ENCODE measurements around the gene ZDHHC12.

Gene ZDHHC12

GRCh38 chr9:128723866-128724743 is at the start of gene ZDHHC12:
Gene ZDHHC12, minus strand, starts transcription at chr9:128724127. Its CDS starts 34 bp downstream, at chr9:128724093.
- peak; percentile 96 for FAIRE-seq

- FAIRE-seq = no peak
These were observed 49.1 kb upstream of the ZDHHC12 start for GRCh38 chr9:128773049-128773448.

- no peak for FAIRE-seq
These were observed 48.0 kb upstream of the ZDHHC12 start, which contains the start of gene ZER1 for GRCh38 chr9:128771745-128772519. Gene ZER1, minus strand, starts transcription at chr9:128771927. Its CDS starts 16,362 bp downstream, at chr9:128755565.

GRCh38 chr9:128771094-128771721 is 47.3 kb upstream of the ZDHHC12 start:
- no peak for FAIRE-seq

- FAIRE-seq = no peak
These were observed 46.5 kb upstream of the ZDHHC12 start for GRCh38 chr9:128770286-128771030.

- no peak for FAIRE-seq
These were observed 44.7 kb upstream of the ZDHHC12 start for GRCh38 chr9:128768606-128769005.

- no peak for FAIRE-seq
These were observed 41.6 kb upstream of the ZDHHC12 start for GRCh38 chr9:128765499-128765898.

- FAIRE-seq = no peak
These were observed 40.4 kb upstream of the ZDHHC12 start for GRCh38 chr9:128764361-128764760.

- FAIRE-seq = no peak
These were observed 38.9 kb upstream of the ZDHHC12 start for GRCh38 chr9:128762671-128763449.

GRCh38 chr9:128757602-128758001 is 33.7 kb upstream of the ZDHHC12 start:
- no peak for FAIRE-seq

- no peak for FAIRE-seq
These were observed 29.7 kb upstream of the ZDHHC12 start for GRCh38 chr9:128753627-128754026.

GRCh38 chr9:128750926-128751595 is 27.1 kb upstream of the ZDHHC12 start:
- FAIRE-seq = no peak

GRCh38 chr9:128747241-128747640 is 23.3 kb upstream of the ZDHHC12 start:
- FAIRE-seq = no peak

GRCh38 chr9:128743421-128743820 is 19.5 kb upstream of the ZDHHC12 start:
- FAIRE-seq = no peak

- FAIRE-seq = no peak
These were observed 18.5 kb upstream of the ZDHHC12 start for GRCh38 chr9:128742401-128742800.

- FAIRE-seq = no peak
These were observed 11.4 kb upstream of the ZDHHC12 start for GRCh38 chr9:128735373-128735772.

- peak; percentile 95 for FAIRE-seq
These were observed 9.3 kb upstream of the ZDHHC12 start for GRCh38 chr9:128733256-128733655.

GRCh38 chr9:128732576-128732975 is 8.6 kb upstream of the ZDHHC12 start:
- FAIRE-seq = no peak

- no peak for FAIRE-seq
These were observed 7.8 kb upstream of the ZDHHC12 start for GRCh38 chr9:128731691-128732090.

- no peak for FAIRE-seq
These were observed 7.2 kb upstream of the ZDHHC12 start for GRCh38 chr9:128731093-128731492.
